ENCODE results near the gene DOK6.

Gene DOK6

GRCh38 chr18:69880083-69880482 is 479.4 kb downstream of the DOK6 start:
- no peak for DNase-seq

GRCh38 chr18:69882965-69883668 is 482.4 kb downstream of the DOK6 start:
- DNase-seq = no peak

- no peak for DNase-seq
Observed at GRCh38 chr18:69883781-69884180, 483.1 kb downstream of the DOK6 start.

- no peak for DNase-seq
Observed at GRCh38 chr18:69885355-69885754, 484.7 kb downstream of the DOK6 start.

GRCh38 chr18:69885841-69886531 is 485.3 kb downstream of the DOK6 start:
- no peak for DNase-seq

GRCh38 chr18:69887256-69887655 is 486.6 kb downstream of the DOK6 start:
- no peak for DNase-seq

- DNase-seq = no peak
Observed at GRCh38 chr18:69889009-69889408, 488.3 kb downstream of the DOK6 start.

- DNase-seq = no peak
Observed at GRCh38 chr18:69890558-69890957, 489.9 kb downstream of the DOK6 start.

GRCh38 chr18:69894467-69894866 is 493.8 kb downstream of the DOK6 start:
- no peak for DNase-seq

GRCh38 chr18:69895066-69896047 is 494.7 kb downstream of the DOK6 start:
- DNase-seq = no peak

GRCh38 chr18:69897397-69898108 is 496.9 kb downstream of the DOK6 start:
- DNase-seq = no peak

GRCh38 chr18:69898241-69898861 is 497.7 kb downstream of the DOK6 start:
- DNase-seq = no peak

All from NCI-H2081 treated with DMSO at 0.1 percent for 48 hours (cell line).